ENCODE results near the gene LRP8. TPM values are rescaled to one million over a fixed set of nuclear protein-coding genes. Genes with fewer than 3 reads are reported as not detected.

Gene LRP8
- total and polyA plus RNA-seq, 2 of the 4 experiments (the other 2 are of a cell fraction) = 12.0 to 12.1 TPM

GRCh38 chr1:53203466-53203865 lies 124.4 kb downstream of the LRP8 start:
- DNase-seq (no peak), ATAC-seq (ENCODE audit: low read depth) (no peak)
- TF ChIP-seq SMC3 (IDR thresholded peaks at IDR 0.05; ENCODE audit: low read depth, low read length) (no peak), RAD21 (IDR thresholded peaks at IDR 0.05; ENCODE audit: low read length) (no peak), MXI1 (IDR thresholded peaks at IDR 0.05; ENCODE audit: borderline replicate concordance, low read depth, low read length) (no peak), ELK1 (IDR thresholded peaks at IDR 0.05; ENCODE audit: borderline replicate concordance, low read depth, low read length) (no peak), FOS (IDR thresholded peaks at IDR 0.05; ENCODE audit: low read depth, low read length) (no peak), RFX5 (IDR thresholded peaks at IDR 0.05; ENCODE audit: low read depth, low read length) (no peak), MAFK (IDR thresholded peaks at IDR 0.05; ENCODE audit: low read depth, low read length) (no peak), POLR2A (IDR thresholded peaks at IDR 0.05; ENCODE audit: low read depth, low read length) (no peak), NFE2L2 (IDR thresholded peaks at IDR 0.05; ENCODE audit: low read depth, low read length) (no peak), MAZ (IDR thresholded peaks at IDR 0.05; ENCODE audit: borderline replicate concordance, low read depth, low read length) (no peak)
- H3K4me3 ChIP-seq (ENCODE audit: insufficient read depth, low read depth, low read length) = no peak overlapping the region
- no peak overlapping the region for H2BK5ac ChIP-seq (ENCODE audit: low read depth, low read length, poor library complexity, severe bottlenecking)
- no peak overlapping the region for H2BK15ac ChIP-seq (ENCODE audit: low read depth, low read length)
- H3K18ac ChIP-seq (ENCODE audit: low read depth, low read length) = no peak overlapping the region
- no peak overlapping the region for H3K9ac ChIP-seq (ENCODE audit: low read depth, low read length)
- peaks cover 39% of the 10 kb centered on the region for H3K36me3 ChIP-seq (ENCODE audit: control insufficient read depth, insufficient read depth, low read length)
- dilution Hi-C loops (cut with HindIII; ENCODE audit: low sequenced_read_pairs, unreplicated experiment) (no loop called here), in situ Hi-C loops (cut with MboI; ENCODE audit: low sequenced_read_pairs) (no loop called here), intact Hi-C loops (cut with micrococcal nuclease) (no loop called here)
- H4K5ac ChIP-seq (ENCODE audit: low read depth, low read length) = no peak overlapping the region
- ChIA-PET CTCF (no interaction called here), POLR2A (ENCODE audit: unreplicated experiment) (no interaction called here)
- H3K9me3 ChIP-seq (ENCODE audit: control insufficient read depth, insufficient read depth, low read length) = peaks cover 6% of the 10 kb centered on the region
- H4K91ac ChIP-seq (ENCODE audit: insufficient read depth, low read depth, low read length) = no peak overlapping the region
- H2AK9ac ChIP-seq (replicated peaks; ENCODE audit: low read depth, low read length, poor library complexity) = no peak overlapping the region
- no TSS peak for BruUV-seq (replicated peaks)
- H3K4me1 ChIP-seq (ENCODE audit: control insufficient read depth, insufficient read depth, low read length) = peaks cover under 1% of the 10 kb centered on the region; the same call in 1 of the 2 replicates
- H2AFZ ChIP-seq (replicated peaks; ENCODE audit: low read length, poor library complexity) = no peak overlapping the region
- H3K27ac ChIP-seq (ENCODE audit: insufficient read depth, low read length) = no peak overlapping the region
- peaks cover 10% of the 10 kb centered on the region for H3K9me1 ChIP-seq (ENCODE audit: insufficient read depth, low read length)
- no peak overlapping the region for H2BK120ac ChIP-seq (ENCODE audit: low read depth, low read length)
- no peak overlapping the region for H2AK5ac ChIP-seq (ENCODE audit: low read depth, low read length)
- WGBS, 2 experiments (ENCODE audit: extremely low coverage in 2 of 2, insufficient read length in 1 of 2) = 100% methylated on average over 2 of the region's 3 CpGs; no CpG with 5 or more reads in 1 of the 2 experiments
- H2BK20ac ChIP-seq (ENCODE audit: low read depth, low read length) = no peak overlapping the region
- H3K56ac ChIP-seq (ENCODE audit: extremely low read depth, insufficient read depth, low read length) = no peak overlapping the region
- no peak overlapping the region for H3K4ac ChIP-seq (ENCODE audit: low read depth, low read length)
- H3K4me2 ChIP-seq (ENCODE audit: low read depth, low read length) = no peak overlapping the region
- no peak overlapping the region for H3K14ac ChIP-seq (replicated peaks; ENCODE audit: low read depth, low read length)
- no peak overlapping the region for H4K8ac ChIP-seq (ENCODE audit: low read depth in 2 of 2, low read length in 2 of 2)
- no peaks in the 10 kb centered on the region for H4K20me1 ChIP-seq (ENCODE audit: insufficient read depth, low read length)
- peaks cover 14 to 17% of the 10 kb centered on the region in 2 experiments for H3K79me1 ChIP-seq (ENCODE audit: low read depth in 1 of 2, low read length in 2 of 2)
- no peak overlapping the region for H3K23ac ChIP-seq (ENCODE audit: low read depth, low read length)
- H3K27me3 ChIP-seq (ENCODE audit: control insufficient read depth, insufficient read depth, low read length) = no peaks in the 10 kb centered on the region

Measured in IMR-90 (cell line).